Raji (cell line): ENCODE data around the gene SMURF2.

Experiments used
- POLR2A ChIP-seq: IDR thresholded peaks from 2 replicates; pipeline ENCODE4 v1.6.1; 2011; ENCODE audit warnings: low read depth, low read length, control low read depth; ENCODE audit not compliant: insufficient read depth

Gene SMURF2

DNA sequence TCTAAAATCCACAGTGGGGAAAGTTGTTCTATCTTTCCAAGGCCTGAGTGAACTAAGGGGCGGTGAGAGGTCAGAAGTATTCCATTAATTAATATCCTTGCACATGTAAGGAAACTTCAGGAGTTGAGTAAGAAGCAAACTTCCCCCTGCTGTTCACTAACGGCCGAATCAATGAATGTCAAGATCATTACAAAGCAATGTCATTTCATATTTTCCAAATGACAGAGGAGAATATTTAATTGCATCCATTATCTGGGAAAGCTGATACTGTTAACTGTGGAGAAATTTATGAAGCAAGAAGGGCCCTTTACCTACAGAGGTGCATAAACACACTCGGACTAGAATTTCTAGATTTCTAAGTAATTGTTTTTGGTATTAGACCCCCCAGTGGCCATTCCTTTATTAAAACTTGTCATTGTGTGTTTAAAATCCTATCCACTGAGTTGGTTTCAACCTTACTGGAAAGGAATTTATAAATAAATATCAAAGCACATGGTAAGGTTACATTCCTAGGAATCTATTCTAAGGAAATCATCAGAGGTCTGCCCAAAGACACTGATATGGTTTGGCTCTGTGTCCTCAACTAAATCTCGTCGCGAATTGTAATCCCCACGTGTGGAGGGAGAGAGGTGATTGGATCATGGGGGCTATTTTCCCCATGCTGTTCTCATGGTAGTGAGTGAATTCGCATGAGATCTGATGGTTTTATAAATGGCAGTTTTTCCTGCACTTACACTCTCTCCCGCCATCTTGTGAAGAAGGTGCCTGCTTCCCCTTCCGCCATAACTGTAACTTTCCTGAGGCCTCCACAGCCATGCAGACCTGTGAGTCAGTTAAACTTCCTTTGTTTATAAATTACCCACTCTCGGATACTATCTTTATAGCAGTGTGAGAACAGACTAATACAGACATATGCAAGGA is 20.4 kb upstream of the SMURF2 start:
- no peak for TF ChIP-seq POLR2A

DNA sequence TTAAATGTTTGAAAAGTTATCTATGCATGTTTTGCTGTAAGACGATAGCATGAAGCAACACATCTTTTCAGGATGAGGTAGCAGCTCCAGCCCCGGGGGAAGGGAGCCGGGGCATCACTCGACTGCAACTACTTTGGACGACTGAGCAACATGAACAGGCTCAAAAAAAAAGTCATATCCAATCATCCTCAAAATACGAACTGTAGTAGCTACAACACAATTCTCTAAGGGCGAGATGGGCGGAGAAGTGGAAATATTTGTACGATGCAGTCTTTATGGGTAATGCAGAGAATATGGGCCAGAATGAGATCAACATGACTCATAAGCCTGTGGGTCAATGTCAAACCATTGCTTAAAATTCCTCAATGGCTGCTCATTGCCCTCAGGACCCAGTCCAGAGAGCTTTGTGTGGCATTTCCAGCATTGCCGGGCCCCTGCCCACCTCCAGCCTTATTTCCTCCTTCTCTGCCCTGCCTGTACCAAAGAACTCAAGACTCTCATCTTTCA is 17.7 kb upstream of the SMURF2 start:
- TF ChIP-seq POLR2A: no peak

GRCh38 chr17:64676763-64677162 is 14.7 kb upstream of the SMURF2 start:
- TF ChIP-seq POLR2A: no peak

- TF ChIP-seq POLR2A: no peak
Measured at GRCh38 chr17:64662774-64663367, 764 bp upstream of the SMURF2 start.

GRCh38 chr17:64661726-64661975 is 456 bp downstream of the SMURF2 start:
- no peak for TF ChIP-seq POLR2A

DNA sequence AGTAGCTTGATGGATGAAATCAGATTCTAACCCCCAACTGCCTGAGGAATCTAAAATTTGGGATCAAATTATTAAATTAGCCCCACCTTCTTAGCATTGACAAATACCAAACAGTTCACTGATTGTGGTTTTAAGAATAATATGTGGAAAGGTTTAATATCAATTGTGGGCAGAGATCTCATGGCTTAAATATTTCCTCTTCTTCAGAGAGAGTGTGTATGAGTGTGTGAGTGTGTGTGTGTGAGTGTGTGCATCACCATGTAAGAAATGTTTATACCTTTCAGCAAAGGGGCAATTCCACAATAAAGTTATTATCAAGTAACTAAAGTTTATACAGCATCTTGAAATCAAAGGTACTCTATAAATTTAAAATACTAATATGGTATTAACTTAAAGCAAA is 3.2 kb downstream of the SMURF2 start:
- TF ChIP-seq POLR2A: no peak

GRCh38 chr17:64657610-64658125 is 4.4 kb downstream of the SMURF2 start:
- TF ChIP-seq POLR2A: no peak

GRCh38 chr17:64655704-64656103 is 6.4 kb downstream of the SMURF2 start:
- no peak for TF ChIP-seq POLR2A

GRCh38 chr17:64653985-64654355 is 8.1 kb downstream of the SMURF2 start:
- no peak for TF ChIP-seq POLR2A

DNA sequence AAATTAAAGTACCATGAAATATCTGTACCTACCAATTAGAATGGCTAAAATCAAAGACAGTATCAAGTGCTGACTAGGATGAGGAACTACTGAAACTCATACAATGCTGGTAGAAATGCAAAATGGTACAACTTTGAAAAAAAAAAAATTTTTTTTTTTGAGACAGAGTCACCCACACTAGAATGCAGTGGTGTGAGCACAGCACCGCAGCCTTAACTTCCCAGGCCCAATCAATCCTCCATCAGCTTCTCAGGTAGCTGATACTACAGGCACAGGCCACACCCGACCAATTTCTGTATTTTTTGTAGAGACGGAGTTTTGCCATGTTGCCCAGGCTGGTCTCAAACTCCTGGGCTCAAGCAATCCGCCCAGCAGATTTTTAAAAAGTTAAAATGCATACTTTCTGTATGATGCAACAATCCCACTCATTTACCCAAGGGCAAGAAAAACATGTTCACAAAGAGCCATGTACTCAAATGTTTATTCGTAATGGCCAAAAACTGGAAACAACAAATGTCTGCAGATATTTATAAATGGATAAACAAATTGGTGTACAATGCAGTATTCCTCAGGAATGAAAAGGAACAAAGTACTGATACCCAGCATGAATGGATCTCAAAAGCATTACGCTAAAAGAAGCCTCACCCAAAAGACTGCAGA is 8.7 kb downstream of the SMURF2 start:
- TF ChIP-seq POLR2A: no peak

- TF ChIP-seq POLR2A: no peak
Measured at GRCh38 chr17:64651889-64652288, 10.2 kb downstream of the SMURF2 start.

GRCh38 chr17:64648234-64648633 is 13.9 kb downstream of the SMURF2 start:
- TF ChIP-seq POLR2A: no peak

DNA sequence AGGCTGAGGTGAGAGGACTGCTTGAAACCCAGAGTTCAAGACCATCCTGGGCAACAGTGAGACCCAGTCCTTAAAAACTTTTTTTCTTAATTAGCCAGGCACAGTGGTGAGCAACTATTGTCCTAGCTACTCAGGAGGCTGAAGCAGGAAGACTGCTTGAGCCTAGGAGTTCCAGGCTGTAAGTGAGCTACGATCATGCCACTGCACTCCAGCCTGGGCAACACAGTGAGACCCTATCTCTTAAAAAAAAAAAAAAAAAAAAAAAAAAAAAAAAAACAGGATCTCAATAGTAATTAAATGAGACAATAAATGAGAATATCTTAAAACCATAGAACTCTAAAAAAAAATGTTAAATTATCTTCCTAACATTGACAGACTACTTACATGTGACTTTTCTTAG is 14.3 kb downstream of the SMURF2 start:
- TF ChIP-seq POLR2A: no peak

GRCh38 chr17:64639516-64639915 is 22.6 kb downstream of the SMURF2 start:
- TF ChIP-seq POLR2A: no peak

DNA sequence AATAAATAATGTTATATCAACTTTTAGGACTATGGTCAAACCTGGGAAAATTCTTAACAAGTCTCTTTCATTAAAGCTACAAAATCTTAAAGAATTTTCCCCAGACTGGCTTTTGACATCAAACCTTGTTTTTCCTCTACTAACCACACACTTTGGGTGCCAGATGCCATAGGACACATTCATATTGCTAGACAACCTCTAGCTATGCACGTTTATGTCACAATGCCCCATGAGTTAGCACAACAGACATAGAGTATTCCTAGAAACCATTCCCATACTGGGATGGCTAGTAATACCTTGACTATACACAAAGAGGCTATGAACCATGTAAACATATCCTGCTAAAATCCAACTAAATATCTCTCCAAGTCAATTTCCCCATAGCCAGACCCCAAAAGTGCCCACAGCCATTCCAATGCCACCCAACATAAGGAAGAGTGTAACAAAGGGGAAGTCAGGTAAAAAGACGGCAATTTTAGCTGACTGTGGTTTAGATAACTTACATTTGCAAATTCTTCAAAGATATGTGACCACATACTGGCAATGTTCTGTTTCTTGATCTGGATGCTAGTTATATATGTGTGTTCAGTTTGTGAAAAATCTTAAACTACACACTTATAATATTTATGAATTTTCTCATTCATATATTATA is 23.4 kb downstream of the SMURF2 start:
- no peak for TF ChIP-seq POLR2A
